Panc1 (cell line): ENCODE data around the gene KCNQ1.

Experiments
- POLR2AphosphoS5 ChIP-seq: IDR thresholded peaks from 2 replicates; pipeline ENCODE4 v1.6.1; 2012; ENCODE audit warnings: mild to moderate bottlenecking, low read depth, low read length, moderate library complexity
- REST ChIP-seq, 2 experiments: IDR thresholded peaks; 2 replicates each; pipeline ENCODE4 v1.6.1; 2011 to 2012; ENCODE audit warnings: low read depth in 2 of 2, control low read depth in 1 of 2, low read length in 1 of 2, mild to moderate bottlenecking in 1 of 2, moderate library complexity in 1 of 2; ENCODE audit not compliant: insufficient read depth in 1 of 2
- SIN3A ChIP-seq: IDR thresholded peaks from 2 replicates; pipeline ENCODE4 v1.6.1; 2012; ENCODE audit warnings: low read depth, mild to moderate bottlenecking, low read length, moderate library complexity, borderline replicate concordance; ENCODE audit not compliant: insufficient read depth
- TCF7L2 ChIP-seq: IDR thresholded peaks from 2 replicates; pipeline ENCODE4 v1.6.1; 2011; ENCODE audit warnings: mild to moderate bottlenecking, low read depth, low read length, inconsistent platforms
- TF ChIP-seq, protein P1 (sequence below): fragments of 450-650 bp; IDR thresholded peaks from 2 replicates; pipeline ENCODE4 v1.5.1; 2017; ENCODE audit warnings: mild to moderate bottlenecking

- TF ChIP-seq, protein P1, sequence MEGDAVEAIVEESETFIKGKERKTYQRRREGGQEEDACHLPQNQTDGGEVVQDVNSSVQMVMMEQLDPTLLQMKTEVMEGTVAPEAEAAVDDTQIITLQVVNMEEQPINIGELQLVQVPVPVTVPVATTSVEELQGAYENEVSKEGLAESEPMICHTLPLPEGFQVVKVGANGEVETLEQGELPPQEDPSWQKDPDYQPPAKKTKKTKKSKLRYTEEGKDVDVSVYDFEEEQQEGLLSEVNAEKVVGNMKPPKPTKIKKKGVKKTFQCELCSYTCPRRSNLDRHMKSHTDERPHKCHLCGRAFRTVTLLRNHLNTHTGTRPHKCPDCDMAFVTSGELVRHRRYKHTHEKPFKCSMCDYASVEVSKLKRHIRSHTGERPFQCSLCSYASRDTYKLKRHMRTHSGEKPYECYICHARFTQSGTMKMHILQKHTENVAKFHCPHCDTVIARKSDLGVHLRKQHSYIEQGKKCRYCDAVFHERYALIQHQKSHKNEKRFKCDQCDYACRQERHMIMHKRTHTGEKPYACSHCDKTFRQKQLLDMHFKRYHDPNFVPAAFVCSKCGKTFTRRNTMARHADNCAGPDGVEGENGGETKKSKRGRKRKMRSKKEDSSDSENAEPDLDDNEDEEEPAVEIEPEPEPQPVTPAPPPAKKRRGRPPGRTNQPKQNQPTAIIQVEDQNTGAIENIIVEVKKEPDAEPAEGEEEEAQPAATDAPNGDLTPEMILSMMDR = no peak
- no peak for TF ChIP-seq REST (IDR thresholded peaks at IDR 0.05; ENCODE audit: insufficient read depth in 1 of 2, low read depth in 2 of 2, low read length in 1 of 2)
- no peak for TF ChIP-seq SIN3A
- no peak for TF ChIP-seq POLR2AphosphoS5
- TF ChIP-seq TCF7L2 = no peak
Observed at GRCh38 chr11:2791139-2791520, 346.3 kb downstream of the KCNQ1 start.
